HG03457 (cell line): Measurements from ENCODE around the gene RGMB.

Experiments used
- ATAC-seq: cut with Tn5 transposase; IDR thresholded peaks from one replicate; pipeline ENCODE4 v1.9.1; 2021; ENCODE audit warnings: moderate number of reproducible peaks; ENCODE audit not compliant: unreplicated experiment

Gene RGMB

GRCh38 chr5:98783051-98783649 lies 9.7 kb downstream of the RGMB start:
- ATAC-seq: no peak

GRCh38 chr5:98784411-98784810 lies 10.9 kb downstream of the RGMB start:
- ATAC-seq: no peak

DNA sequence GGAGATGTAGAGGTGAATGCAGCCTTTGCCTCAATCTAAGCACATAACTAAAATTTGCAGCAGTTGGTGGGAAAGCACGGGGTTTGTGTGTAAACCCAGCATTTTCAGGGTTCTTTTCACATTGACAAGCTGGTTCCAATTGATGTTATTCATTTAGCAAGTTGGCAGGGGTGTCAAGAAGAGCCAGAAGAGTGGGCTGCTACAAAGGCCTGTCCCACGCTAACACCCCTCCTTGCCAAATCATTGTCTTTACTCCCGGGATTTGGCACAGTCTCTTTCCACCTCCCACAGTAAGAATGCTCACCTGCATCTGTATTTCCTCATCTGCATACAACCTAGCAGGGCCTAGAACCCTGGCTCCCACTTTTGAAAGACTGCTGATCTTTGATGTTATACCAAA lies 11.8 kb downstream of the RGMB start:
- no peak for ATAC-seq

- ATAC-seq: no peak
Measured at GRCh38 chr5:98786191-98786853, 12.9 kb downstream of the RGMB start.

GRCh38 chr5:98787131-98787719 lies 13.8 kb downstream of the RGMB start:
- ATAC-seq: no peak

GRCh38 chr5:98789029-98789428 lies 15.6 kb downstream of the RGMB start:
- ATAC-seq: no peak

- ATAC-seq: no peak
Measured at GRCh38 chr5:98791001-98791519, 17.6 kb downstream of the RGMB start.

DNA sequence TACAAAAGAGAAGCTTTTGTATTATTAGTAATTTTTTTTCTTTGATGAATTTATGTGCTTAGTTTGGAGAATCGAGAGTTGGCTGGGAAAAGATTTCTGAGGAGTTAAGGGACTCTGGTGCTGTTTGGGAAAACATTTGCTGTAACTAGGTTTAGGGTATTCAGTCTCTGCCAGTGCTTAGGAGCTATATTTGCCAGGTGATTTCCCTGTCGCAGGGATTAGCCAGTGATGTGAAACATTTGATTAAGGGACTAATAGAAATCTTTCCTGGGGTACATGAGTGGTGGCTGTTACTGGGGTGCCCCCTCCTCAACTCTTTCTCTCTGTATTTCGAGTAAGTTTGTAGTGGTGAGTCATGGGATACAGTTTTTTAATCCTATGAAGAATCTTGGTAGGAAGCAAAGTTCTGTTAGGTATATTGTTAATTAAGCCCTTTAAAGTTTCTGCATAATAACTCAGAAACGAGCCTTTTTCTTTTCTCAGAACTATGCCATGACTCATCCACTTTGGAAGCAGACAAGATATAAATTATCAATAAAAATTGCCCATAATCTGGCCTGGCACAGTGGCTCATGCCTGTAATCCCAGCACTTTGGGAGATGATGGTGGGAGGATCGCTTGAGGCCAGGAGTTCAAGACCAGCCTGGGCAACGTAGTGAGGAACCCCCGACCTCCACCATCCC lies 18.6 kb downstream of the RGMB start:
- ATAC-seq: no peak

DNA sequence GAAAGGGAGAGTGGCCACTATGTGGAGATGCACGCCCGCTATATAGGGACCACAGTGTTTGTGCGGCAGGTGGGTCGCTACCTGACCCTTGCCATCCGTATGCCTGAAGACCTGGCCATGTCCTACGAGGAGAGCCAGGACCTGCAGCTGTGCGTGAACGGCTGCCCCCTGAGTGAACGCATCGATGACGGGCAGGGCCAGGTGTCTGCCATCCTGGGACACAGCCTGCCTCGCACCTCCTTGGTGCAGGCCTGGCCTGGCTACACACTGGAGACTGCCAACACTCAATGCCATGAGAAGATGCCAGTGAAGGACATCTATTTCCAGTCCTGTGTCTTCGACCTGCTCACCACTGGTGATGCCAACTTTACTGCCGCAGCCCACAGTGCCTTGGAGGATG lies 19.8 kb downstream of the RGMB start:
- ATAC-seq: no peak

DNA sequence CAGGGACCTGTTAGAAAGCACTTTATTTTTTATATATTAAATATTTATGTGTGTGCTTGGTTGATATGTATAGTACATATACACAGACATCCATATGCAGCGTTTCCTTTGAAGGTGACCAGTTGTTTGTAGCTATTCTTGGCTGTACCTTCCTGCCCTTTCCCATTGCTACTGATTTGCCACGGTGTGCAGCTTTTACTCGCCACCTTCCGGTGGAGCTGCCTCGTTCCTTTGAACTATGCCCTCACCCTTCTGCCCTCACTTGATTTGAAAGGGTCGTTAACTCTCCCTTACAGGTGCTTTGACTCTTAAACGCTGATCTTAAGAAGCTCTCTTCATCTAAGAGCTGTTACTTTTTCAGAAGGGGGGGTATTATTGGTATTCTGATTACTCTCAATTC lies 20.5 kb downstream of the RGMB start:
- no peak for ATAC-seq

DNA sequence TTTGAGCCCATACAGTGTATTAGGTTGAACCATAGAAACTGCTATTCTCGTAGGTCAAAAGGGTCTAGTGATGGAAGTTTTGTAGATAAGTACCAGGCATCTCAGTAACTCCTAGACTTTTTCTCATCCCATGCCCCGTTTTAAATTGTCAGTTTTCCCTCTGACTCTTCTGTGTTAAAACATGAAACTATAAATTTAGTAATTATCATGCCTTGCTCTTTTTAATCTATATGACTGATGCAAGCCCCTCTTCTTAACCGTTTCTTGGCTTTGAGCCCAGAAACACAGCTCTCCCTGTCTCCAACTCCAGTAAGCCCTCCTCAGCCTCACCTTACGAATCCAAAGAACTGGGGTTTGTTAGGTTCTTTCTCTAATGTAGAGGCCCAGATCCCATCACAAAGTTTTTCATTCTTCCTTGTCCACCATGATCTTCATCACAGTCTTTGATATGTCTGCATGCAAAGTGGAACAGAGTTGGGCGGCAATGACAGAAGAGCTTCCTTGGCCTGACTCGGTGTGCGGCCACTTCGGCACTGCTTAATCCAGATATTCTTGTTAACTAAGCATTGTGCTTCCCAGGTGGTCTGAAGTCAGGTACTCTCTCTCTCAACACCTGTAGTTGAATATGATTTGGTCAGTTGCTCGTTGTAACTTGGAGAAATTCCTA lies 21.1 kb downstream of the RGMB start:
- ATAC-seq: no peak

GRCh38 chr5:98795243-98795642 lies 21.8 kb downstream of the RGMB start:
- no peak for ATAC-seq

DNA sequence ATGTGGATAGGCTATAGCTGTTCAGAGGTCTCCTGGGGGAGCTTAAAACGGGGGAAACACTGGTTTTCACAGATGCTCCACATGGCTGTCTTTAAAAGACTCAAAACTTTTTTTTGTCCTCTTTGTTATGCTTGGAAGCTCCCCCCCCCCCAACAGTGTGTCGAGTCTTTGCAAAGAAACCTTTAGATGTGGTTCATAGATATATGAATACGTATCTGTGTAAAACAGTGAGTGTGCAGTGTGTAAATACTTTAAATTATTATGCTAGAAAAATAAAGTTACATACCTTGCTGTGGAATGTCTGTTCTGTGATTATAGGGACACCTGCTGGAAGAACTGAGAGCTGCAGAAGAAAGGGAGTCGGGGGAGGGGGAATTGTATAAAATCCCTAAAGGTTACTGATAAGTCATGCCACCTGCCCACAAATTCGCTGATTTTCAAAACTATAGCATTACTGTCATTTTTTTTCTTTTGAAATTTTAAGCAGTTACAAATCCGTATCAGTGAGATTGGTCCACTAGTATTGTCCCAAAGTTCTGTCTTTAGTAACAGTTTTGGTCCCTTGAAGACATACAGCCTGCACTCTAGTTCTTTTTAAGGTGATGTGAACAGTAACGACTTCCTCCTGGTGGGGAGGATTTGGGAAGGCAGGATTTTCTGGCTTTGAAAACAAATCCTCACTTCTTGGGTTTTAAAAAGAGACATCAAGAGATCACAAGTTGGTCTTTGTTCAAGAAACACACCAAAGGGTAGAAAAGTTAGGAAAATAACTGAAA lies 22.9 kb downstream of the RGMB start:
- ATAC-seq: peak; percentile 82

DNA sequence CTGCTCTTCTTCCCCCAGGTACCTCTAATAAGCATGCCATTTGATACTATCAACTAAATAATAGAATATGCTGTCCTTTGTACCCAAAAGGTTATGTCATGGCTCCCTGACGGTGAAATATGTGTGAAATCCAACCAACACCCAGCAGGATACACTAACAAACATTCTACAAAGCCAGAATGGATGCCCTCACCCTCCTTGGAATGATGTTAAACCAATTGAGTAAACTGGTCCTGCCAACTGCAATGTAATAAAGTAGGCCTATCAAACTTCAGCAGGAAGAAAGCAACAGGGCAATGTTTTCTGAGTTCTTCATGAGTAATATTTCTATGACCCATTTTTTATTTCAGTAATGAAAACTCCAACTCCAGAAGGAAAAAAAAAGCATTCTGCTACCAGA lies 24.9 kb downstream of the RGMB start:
- ATAC-seq: no peak

DNA sequence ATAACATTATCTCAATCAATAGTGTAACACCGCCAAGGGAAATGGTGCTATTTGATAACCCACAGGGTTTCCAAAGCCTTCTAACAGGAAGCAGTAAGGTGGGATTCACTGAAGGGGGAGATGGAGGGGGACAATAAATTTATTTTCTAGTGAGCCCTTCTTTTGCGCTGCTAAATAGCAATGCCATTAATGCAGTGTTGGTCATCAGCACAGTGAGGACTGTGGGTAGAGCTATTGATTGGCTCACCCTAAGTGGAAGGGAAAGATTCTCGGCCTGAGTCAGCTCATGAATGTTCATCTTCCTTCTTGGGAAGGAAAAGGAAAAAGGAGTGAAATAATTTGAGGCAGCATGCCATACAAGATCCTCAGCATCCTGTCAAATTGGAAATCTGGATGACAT lies 25.4 kb downstream of the RGMB start:
- ATAC-seq: no peak

GRCh38 chr5:98804066-98804465 lies 30.6 kb downstream of the RGMB start:
- ATAC-seq: no peak

DNA sequence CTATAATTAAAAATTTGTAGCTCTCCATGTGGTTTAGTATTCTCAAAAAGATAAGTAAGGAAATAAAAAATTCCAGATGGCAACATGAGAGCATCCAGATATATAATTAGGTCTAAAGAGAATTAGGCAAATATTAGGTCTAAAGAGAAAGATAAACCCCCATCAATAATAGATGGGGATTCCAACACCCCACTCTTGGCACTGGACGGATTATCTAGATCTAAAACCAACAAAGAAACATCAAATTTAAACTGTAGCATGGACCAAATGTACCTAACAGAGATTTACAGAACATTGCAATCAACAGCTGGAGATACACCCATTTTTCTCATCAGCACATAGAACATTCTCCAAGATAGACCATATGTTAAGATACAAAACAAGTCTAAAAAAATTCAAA lies 31.6 kb downstream of the RGMB start:
- ATAC-seq: no peak

DNA sequence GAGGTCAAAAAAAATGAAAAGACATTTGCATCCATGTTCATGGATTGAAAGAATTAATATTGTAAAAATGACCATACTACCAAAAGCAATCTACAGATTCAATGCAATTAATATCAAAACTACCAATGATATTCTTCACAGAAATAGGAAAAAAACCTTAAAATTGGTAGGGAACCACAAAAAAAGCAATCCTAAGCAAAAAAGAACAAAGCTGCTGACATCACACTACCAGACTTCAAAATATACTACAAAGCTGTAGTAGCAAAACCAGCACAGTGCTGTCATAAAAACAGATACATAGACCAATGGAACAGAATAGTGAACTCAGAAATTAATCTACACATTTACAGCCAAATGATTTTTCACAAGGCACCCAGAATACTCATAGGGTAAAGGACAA lies 34.3 kb downstream of the RGMB start:
- no peak for ATAC-seq

- ATAC-seq: no peak
Measured at GRCh38 chr5:98810206-98810605, 36.7 kb downstream of the RGMB start.

DNA sequence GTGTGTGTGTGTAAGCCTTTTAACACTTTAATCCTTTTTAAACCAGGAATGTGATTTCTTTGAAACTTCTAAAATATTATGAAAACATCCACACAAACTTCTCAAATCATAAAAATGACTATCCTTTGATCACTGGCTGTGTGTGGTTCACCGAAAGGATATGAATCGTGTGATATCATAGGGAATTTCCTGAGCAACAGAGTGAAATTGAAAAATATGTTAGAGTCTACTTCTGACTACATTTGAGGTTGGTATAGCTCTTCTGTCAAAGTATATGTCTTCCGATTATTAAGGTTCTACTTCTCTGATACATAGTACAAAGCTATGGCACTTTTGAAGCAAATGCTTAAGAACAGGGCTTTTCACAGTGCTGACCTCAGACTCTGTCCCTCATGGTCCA lies 40.3 kb downstream of the RGMB start:
- no peak for ATAC-seq
